HG02938 (cell line): ENCODE results near the gene SYNGR1.

Source experiments
- ATAC-seq: cut with Tn5 transposase; IDR thresholded peaks from one replicate; pipeline ENCODE4 v1.9.1; 2021; ENCODE audit warnings: mild to moderate bottlenecking, moderate library complexity; ENCODE audit not compliant: unreplicated experiment

Gene SYNGR1, protein sequence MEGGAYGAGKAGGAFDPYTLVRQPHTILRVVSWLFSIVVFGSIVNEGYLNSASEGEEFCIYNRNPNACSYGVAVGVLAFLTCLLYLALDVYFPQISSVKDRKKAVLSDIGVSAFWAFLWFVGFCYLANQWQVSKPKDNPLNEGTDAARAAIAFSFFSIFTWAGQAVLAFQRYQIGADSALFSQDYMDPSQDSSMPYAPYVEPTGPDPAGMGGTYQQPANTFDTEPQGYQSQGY

GRCh38 chr22:39349967-39350726 is at the start of gene SYNGR1:
TSS of gene SYNGR1 (plus strand) at chr22:39349991. CDS start at chr22:39350011, 20 bp downstream.
- no peak for ATAC-seq

DNA sequence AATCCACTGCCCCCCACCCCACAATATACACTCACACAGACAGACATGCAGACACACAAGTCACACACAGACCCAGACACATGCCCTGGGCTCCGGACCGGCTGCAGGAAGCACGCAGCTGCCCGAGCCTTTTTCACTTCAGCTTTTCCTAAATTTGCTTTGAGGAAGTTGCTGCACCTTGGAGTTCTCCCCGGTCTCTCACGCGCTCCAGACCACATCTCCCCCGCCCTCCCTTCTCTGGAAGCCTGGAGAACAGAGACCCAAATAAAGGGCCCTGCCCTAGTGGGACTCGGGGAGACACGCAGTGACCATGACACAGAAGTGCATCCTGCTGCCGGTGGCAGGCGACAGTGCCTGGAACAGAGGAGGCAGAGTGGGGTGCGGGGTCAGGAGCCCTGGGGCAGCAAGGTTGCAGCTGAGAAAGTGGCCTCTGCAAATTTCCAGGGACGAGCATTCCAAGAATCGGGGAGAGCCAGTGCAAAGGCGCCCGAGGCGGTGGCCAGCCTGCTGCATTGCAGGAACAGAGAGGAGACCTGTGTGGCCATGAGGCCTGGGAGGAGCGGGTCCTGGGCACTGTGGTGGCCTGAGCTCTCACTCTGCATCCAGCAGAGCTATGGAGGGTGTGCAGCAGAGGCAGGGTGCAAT is 49.5 kb upstream of the SYNGR1 start:
- ATAC-seq: no peak

- ATAC-seq: no peak
These were observed 48.7 kb upstream of the SYNGR1 start for GRCh38 chr22:39301108-39301507.

DNA sequence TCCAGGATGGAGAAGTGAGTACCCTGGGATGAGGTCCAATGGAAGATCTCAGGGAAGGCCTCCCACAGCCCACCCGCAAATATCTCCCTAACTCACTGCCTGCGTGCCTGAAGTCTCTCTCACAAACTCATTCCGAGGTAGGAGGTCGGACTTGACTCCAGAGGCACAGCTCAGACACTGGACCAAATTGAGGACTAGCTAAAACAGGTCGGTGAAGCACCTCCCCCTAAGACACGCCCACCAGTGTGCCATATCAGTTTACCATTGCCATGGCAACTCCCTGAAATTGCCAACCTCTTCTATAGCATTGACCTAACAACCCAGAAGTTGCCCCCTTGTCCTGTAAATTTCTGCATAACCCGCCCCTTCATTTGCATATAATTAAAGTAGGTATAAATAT is 47.9 kb upstream of the SYNGR1 start:
- ATAC-seq: no peak

GRCh38 chr22:39302431-39302960 is 47.3 kb upstream of the SYNGR1 start:
- ATAC-seq: no peak

GRCh38 chr22:39303358-39303757 is 46.4 kb upstream of the SYNGR1 start:
- ATAC-seq: no peak

DNA sequence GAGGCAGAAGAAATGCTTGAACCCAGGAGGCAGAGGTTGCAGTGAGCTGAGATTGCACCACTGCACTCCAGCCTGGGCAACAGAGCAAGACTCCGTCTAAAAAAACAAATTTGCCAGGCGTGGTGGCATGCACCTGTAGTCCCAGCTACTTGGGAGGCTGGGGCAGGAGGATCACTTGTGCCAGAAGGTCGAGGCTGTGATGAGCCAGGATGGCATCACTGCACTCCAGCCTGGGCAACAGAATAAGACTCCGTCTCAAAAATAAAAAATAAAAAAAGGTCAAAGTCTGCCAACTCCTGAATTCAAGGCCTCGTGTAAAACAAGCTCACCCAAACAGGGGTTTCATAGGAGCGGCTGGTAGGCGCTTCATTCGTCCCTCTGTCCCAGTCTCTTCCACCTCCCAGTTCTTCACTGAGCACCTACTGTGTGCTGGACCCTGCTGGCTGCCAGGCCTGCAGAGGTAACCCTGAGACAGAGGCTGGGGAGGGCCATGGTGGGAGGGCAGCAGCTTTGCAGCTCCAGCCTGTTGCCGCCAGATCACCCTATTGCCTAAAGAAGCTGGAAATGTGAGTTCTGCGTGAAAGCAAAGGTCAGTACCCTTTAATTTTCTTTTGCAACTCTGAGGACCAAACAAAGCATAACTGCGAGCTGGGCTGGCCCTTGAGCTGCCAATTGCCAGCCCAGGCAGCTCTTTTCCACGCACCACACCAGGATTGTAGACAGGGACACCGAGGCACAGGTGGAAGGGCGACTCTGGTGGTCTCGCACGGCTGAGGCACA is 45.7 kb upstream of the SYNGR1 start:
- ATAC-seq: no peak

DNA sequence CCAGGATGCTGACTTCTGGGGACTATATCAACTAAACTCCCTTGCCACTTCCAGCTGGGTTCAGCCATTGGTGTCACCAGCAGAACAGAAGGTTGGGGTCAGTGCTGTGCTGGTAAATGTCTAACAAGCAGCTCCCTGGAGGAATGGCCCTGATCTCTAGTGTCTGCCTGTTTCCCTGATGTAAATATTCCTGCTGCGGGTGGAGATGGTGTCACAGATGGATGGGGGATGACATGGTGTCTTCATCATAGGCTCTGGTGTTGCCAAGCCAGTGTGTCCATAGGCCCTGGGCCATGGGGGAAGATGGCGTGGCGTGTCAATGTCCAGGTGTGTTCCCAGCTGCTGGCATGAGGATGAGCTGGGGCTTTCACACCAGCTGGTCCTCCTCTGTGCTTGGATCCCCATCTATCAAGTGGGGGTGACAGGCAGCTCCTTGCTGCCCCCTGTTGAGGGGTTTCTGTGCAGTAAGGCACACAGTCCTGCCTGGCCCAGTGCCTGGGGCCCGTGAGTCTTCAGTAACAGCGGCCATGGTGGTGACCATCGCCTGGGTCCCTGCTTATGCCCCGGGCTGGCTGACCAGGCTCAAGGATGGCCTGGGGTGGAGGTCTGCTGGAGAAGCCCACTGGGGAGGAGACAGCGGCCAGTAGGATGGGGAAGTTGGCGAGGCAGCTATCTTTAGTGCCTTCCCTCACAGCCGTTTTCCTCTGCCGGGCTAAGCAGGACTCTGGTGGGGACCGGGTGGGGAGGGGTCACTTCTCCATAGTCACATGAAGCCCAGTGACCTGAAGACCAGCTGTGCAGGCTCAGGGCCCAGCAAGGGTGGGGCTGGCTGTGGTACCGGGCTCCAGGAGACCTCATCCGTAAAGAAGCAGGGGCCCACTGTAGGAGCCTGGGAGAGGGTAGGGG is 43.1 kb upstream of the SYNGR1 start:
- no peak for ATAC-seq

DNA sequence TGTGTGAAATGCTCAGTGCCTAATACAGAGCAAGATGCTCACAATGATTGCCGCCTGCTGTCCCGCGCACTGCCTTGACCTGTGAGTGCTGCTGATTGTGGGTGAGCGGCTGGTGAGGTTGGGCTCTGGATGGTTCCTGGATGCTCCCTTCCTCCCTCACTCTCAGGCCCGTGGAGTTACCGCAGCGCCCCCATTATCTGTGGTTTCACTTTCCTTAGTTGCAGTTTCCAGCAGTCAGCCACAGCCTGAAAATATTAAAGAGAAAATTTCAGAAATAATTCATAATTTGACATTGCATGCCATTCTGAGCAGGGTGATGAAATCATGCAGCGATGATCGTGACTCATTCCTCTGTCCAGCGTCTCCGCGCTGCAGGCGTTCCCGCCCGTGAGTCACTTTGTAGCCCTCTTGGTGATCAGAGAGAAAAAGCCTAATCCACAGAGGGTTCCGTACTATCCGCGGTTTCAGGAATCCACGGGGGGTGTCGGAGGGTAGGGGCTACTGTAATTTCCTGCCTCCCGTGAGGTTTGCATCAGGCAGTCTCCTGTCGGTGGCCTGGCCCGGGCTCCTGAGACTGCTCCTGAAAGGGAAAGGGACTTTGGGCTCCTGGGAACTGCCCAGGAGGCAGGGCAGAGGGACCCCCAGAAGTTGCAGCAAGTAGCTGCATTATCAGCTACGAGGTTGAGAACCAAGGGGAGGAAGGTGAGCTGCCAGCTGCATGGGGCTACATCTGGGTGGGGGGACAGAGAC is 41.0 kb upstream of the SYNGR1 start:
- ATAC-seq: no peak

DNA sequence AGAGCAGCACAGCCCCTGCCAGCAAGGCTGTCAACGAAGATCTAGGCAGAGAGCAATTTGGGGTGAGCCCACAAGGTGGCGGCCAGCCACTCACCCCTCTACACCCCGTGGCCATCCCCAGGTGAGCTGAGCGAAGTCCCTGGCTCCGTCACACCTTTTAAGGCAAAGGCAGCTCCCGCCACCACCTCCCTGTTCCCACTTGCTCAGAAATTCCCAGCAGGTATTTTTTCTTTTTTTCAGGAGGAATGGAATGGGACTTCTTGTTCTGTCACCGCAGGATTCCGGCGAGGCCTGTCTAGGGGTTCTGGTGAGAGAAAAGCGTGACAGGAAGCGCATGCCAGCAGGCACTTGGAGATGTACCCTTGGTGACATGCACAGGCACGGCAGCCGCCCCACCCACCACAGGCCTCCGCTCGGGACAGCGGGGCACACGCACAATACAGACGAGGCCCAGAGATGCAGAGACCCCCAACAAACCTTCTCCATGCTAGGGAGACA is 40.4 kb upstream of the SYNGR1 start:
- ATAC-seq: no peak

DNA sequence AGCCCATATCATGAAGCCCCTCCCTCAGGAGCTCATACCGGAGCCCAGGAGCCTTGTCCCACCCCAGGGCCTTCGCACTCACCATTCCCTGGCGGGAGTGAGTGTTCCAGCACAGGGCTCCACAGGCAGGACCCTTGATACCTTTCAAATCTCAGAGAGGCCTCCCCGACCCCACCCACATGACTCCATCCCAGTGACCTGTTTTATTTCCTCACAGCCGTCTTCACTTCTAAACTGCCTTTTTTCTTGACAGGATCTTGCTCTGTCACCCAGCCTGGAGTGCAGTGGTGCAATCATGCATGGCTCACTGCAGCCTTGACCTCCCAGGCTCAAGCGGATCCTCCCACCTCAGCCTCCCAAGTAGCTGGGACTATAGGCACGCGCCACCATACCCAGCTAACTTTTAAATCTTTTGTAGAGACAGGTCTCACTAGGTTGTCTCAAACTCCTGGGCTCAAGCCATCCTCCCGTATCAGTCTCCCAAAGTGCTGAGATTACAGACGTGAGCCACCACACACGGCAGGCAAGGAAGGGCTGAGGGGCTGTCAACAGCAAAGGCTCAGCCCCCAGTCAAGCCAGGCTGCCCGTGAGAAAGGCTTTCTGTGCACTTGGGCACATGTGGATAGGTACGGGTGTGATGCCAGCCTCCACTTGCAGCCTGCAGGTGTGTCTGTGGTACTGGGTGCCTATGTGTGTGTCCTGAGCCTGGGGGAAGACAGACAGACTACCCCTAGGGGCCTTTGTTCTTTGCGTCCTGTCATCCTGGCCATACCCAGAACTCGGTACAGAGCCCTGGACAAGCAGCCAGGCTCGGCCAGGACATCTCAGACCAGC is 39.7 kb upstream of the SYNGR1 start:
- no peak for ATAC-seq

DNA sequence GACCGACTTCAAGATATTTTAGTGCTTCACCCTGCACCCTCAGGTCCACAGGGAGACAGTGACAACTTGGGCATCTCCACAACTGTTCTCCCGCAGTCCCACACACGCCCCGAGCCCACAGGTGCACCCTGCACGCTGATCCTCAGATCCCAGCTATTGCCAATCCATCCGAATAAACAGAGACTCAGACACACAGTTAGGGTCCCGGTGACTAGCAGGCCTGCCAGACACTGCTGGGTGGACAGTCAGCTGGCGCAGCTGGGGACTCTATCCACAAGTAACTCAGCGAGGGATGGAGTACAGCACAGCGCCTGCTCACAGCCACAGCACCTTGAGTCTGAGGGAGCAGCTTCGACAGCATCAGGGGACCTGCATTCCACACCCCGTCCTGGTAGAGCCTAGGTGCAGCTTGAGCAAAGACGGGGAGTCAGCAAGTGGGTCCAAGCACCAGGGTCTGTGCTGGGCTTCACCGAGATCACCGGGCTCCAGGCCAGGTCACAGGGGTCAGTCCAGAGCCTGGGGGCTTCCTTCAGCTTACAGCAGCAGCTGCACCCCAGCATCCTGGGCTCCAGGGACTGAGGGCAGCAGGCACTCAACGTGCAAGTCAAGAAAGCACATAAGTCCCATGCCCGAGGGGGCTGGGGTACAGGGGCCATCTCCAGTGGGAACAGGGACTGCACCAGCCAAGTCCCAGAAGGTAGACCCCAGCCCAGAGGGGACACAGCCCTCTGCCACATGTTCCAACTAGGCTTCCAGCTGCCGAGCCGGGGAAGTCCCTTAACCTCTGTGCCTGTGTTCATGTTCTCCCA is 38.0 kb upstream of the SYNGR1 start:
- no peak for ATAC-seq

DNA sequence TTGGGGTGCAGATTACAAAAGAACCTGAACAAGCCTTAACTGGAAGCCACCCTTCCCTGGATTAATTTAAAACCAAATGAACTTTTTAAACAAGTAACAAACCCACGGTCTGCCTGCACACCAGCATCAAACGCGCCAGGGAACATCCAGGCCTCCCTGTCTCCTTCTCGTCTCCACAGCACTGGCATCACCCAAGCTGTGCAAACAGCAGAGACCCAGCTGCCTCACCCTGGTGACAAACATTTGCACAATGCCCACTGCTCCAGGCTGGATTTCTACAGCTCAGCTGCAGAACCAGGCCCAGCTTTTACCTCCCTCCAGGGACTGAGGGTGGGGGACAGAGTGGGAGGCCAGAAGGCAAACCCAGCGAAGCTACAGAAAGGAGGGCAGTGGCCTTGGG is 37.4 kb upstream of the SYNGR1 start:
- ATAC-seq: no peak

- ATAC-seq: no peak
These were observed 36.4 kb upstream of the SYNGR1 start for GRCh38 chr22:39313258-39314001.

- ATAC-seq: no peak
These were observed 35.4 kb upstream of the SYNGR1 start for GRCh38 chr22:39314251-39314971.

GRCh38 chr22:39315389-39315788 is 34.4 kb upstream of the SYNGR1 start:
- no peak for ATAC-seq
